ENCODE data around the gene LSAMP. TPM values are rescaled to one million over a fixed set of nuclear protein-coding genes. Genes with fewer than 3 reads are reported as not detected.

Gene LSAMP
- total and polyA plus RNA-seq, 2 of the 8 experiments (the other 6 are each of a cell fraction or from before 2014, with no cell fraction given) = 1.8 to 5.7 TPM

- Histone ChIP-seq H2BK5ac (ENCODE audit: low read depth, low read length) (no peak overlapping the region), H3K79me1 (ENCODE audit: low read depth, low read length) (no peaks in the 10 kb centered on the region), H2BK120ac (replicated peaks; ENCODE audit: low read depth, low read length) (no peak overlapping the region), H3K4me3 (ENCODE audit: extremely low read depth in 1 of 4, insufficient read depth in 2 of 4, low read depth in 3 of 4, low read length in 4 of 4) (no peak overlapping the region), H3K23me2 (ENCODE audit: low read depth, low read length) (no peaks in the 10 kb centered on the region), H4K8ac (ENCODE audit: extremely low read depth, insufficient read depth, low read length) (no peak overlapping the region), H4K5ac (ENCODE audit: insufficient read length, low read depth, low read length) (no peak overlapping the region), H2AK5ac (ENCODE audit: low read depth, low read length) (no peak overlapping the region), H4K91ac (replicated peaks; ENCODE audit: insufficient read length, low read length) (no peak overlapping the region), H2BK20ac (ENCODE audit: low read length) (no peak overlapping the region), H3K9ac (replicated peaks in 1 of 4; ENCODE audit: extremely low read depth in 1 of 4, low read depth in 3 of 4, low read length in 3 of 4) (no peak overlapping the region), H3K14ac (ENCODE audit: insufficient read length) (no peak overlapping the region), H3K23ac (ENCODE audit: insufficient read length) (no peak overlapping the region), H3K27ac (ENCODE audit: low read depth, low read length) (no peak overlapping the region), H4K20me1 (replicated peaks in 1 of 2; ENCODE audit: control insufficient read depth in 1 of 2, insufficient read depth in 2 of 2, low read length in 2 of 2) (no peaks in the 10 kb centered on the region), H3K4ac (replicated peaks; ENCODE audit: insufficient read length, low read depth, low read length) (no peak overlapping the region), H3K4me1 (replicated peaks in 1 of 4; ENCODE audit: control insufficient read depth in 3 of 4, insufficient read depth in 4 of 4, low read length in 3 of 4) (no peaks in the 10 kb centered on the region), H2BK15ac (ENCODE audit: low read length) (no peak overlapping the region), H2AFZ (ENCODE audit: low read length) (no peak overlapping the region), H3K4me2 (ENCODE audit: insufficient read depth in 1 of 2, low read depth in 2 of 2, low read length in 2 of 2) (no peak overlapping the region), H2BK12ac (ENCODE audit: low read depth, low read length) (no peak overlapping the region), H3K79me2 (ENCODE audit: control insufficient read depth in 1 of 2, insufficient read depth in 2 of 2, low read length in 2 of 2) (no peaks in the 10 kb centered on the region), H3K9me3 (ENCODE audit: insufficient read depth in 2 of 2, low read depth in 1 of 2, low read length in 1 of 2) (no peaks in the 10 kb centered on the region), H3K27me3 (replicated peaks in 1 of 4; ENCODE audit: control insufficient read depth in 3 of 4, extremely low read depth in 1 of 4, insufficient read depth in 3 of 4, low read length in 3 of 4) (no peaks in the 10 kb centered on the region), H3K18ac (ENCODE audit: extremely low read depth, low read length) (no peak overlapping the region), H3K36me3 (ENCODE audit: control insufficient read depth in 2 of 4, insufficient read depth in 4 of 4, low read length in 3 of 4) (no peaks in the 10 kb centered on the region), H3K56ac (replicated peaks; ENCODE audit: insufficient read length, low read depth, low read length) (no peak overlapping the region)
- DNase-seq (ENCODE audit: low read depth in 1 of 2, low spot score in 2 of 2) (no peak), FAIRE-seq (no peak)
- ChIA-PET CTCF (ENCODE audit: partially characterized antibody) (no interaction called here), POLR2A (ENCODE audit: partially characterized antibody) (no interaction called here)
- no peak for TF ChIP-seq CREB1 (IDR thresholded peaks at IDR 0.05)
- no peak for TF ChIP-seq SRF (IDR thresholded peaks at IDR 0.05; ENCODE audit: low read depth, low read length)
- no peak for TF ChIP-seq NANOG (IDR thresholded peaks at IDR 0.05; ENCODE audit: insufficient read depth, low read depth, low read length, poor library complexity, severe bottlenecking)
- TF ChIP-seq SAP30 (IDR thresholded peaks at IDR 0.05; ENCODE audit: insufficient read depth, insufficient replicate concordance, low read length) = no peak
- TF ChIP-seq, protein P1, sequence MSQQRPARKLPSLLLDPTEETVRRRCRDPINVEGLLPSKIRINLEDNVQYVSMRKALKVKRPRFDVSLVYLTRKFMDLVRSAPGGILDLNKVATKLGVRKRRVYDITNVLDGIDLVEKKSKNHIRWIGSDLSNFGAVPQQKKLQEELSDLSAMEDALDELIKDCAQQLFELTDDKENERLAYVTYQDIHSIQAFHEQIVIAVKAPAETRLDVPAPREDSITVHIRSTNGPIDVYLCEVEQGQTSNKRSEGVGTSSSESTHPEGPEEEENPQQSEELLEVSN (IDR thresholded peaks at IDR 0.05) = no peak
- TF ChIP-seq POU5F1 (IDR thresholded peaks at IDR 0.05; ENCODE audit: low read depth, low read length) = no peak
- TF ChIP-seq NRF1 (IDR thresholded peaks at IDR 0.05; ENCODE audit: low read depth, low read length) = no peak
- WGBS, 2 experiments (ENCODE audit: extremely low coverage in 1 of 2, insufficient coverage in 1 of 2, insufficient read length in 1 of 2, insufficient replicate concordance in 2 of 2, low coverage in 1 of 2, low lambda C conversion rate in 2 of 2, missing lambda C conversion rate in 1 of 2) = 90% methylated on average over 2 of the region's 2 CpGs; no CpG with 5 or more reads in 1 of the 2 experiments
Measured at GRCh38 chr3:115930168-115930567, 515.1 kb downstream of the LSAMP start.

Data from H1 (cell line).